ENCODE data around the gene RPS21.

DNA sequence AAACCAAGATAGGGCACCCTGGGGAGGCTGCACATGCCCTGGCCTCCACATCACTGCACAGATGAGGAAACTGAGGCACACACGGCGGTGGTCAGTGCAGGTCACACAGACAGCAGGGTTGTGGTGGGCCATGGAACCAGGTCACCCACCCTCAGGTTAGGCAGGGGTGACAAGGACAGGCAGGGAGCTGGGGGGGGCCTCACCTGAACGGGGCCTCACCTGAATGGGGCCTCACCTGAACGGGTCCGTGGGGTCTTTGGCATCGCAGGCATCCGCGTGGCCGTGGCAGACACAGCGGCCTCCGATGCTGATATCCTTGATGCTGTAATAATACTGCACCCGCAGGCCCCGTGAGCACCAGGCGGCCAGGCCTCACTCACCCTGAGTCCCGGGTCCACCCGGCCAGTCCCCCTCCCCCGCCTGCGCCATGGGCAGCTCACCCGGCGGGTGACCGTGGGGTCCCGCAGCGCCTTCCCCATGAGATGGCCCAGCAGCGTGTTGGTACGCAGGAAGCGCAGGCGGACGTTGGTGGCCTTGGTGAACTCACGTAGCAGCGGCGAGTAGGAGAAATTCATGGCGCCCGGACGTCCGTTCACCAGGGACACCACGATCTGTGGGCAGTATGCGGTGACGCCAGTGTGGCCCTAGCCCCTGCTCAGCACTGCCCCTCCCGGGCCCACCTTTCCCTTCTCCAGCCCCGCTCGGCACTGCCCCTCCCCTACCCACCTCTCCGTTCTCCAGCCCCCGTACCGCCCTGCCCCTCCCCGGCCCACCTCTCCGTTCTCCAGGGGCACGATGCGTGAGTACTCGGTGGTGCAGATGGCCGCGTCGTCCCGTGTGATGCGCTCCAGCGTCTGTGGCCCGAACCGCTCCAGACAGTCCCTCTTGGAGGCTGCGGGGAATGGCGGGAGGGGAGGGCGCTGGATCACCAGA is 35.2 kb upstream of the RPS21 start:
- TF ChIP-seq TAF1 (IDR thresholded peaks at IDR 0.05; ENCODE audit: borderline replicate concordance, low read depth, low read length) (no peak), FOXJ3 (CRISPR knock-in tag; IDR thresholded peaks at IDR 0.05) (no peak), MEF2A (IDR thresholded peaks at IDR 0.05; ENCODE audit: borderline replicate concordance, low read depth) (no peak), POLR2AphosphoS5 (IDR thresholded peaks at IDR 0.05; ENCODE audit: low read depth, low read length) (no peak), RXRA (IDR thresholded peaks at IDR 0.05; ENCODE audit: borderline replicate concordance, low read depth) (no peak), RAD21 (IDR thresholded peaks at IDR 0.05; ENCODE audit: low read length) (no peak), GATA2 (CRISPR knock-in tag; IDR thresholded peaks at IDR 0.05) (no peak), NFIC (IDR thresholded peaks at IDR 0.05; ENCODE audit: borderline replicate concordance) (no peak), MXI1 (IDR thresholded peaks at IDR 0.05; ENCODE audit: low read depth, low read length) (no peak)
- TF ChIP-seq, protein P1, sequence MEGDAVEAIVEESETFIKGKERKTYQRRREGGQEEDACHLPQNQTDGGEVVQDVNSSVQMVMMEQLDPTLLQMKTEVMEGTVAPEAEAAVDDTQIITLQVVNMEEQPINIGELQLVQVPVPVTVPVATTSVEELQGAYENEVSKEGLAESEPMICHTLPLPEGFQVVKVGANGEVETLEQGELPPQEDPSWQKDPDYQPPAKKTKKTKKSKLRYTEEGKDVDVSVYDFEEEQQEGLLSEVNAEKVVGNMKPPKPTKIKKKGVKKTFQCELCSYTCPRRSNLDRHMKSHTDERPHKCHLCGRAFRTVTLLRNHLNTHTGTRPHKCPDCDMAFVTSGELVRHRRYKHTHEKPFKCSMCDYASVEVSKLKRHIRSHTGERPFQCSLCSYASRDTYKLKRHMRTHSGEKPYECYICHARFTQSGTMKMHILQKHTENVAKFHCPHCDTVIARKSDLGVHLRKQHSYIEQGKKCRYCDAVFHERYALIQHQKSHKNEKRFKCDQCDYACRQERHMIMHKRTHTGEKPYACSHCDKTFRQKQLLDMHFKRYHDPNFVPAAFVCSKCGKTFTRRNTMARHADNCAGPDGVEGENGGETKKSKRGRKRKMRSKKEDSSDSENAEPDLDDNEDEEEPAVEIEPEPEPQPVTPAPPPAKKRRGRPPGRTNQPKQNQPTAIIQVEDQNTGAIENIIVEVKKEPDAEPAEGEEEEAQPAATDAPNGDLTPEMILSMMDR (IDR thresholded peaks at IDR 0.05): no peak
- TF ChIP-seq, protein P2, sequence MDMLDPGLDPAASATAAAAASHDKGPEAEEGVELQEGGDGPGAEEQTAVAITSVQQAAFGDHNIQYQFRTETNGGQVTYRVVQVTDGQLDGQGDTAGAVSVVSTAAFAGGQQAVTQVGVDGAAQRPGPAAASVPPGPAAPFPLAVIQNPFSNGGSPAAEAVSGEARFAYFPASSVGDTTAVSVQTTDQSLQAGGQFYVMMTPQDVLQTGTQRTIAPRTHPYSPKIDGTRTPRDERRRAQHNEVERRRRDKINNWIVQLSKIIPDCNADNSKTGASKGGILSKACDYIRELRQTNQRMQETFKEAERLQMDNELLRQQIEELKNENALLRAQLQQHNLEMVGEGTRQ (IDR thresholded peaks at IDR 0.05; ENCODE audit: borderline replicate concordance, low read depth, low read length): no peak
- TF ChIP-seq, protein P3, sequence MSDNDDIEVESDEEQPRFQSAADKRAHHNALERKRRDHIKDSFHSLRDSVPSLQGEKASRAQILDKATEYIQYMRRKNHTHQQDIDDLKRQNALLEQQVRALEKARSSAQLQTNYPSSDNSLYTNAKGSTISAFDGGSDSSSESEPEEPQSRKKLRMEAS (IDR thresholded peaks at IDR 0.05; ENCODE audit: low read depth): no peak
- TF ChIP-seq, protein P4, sequence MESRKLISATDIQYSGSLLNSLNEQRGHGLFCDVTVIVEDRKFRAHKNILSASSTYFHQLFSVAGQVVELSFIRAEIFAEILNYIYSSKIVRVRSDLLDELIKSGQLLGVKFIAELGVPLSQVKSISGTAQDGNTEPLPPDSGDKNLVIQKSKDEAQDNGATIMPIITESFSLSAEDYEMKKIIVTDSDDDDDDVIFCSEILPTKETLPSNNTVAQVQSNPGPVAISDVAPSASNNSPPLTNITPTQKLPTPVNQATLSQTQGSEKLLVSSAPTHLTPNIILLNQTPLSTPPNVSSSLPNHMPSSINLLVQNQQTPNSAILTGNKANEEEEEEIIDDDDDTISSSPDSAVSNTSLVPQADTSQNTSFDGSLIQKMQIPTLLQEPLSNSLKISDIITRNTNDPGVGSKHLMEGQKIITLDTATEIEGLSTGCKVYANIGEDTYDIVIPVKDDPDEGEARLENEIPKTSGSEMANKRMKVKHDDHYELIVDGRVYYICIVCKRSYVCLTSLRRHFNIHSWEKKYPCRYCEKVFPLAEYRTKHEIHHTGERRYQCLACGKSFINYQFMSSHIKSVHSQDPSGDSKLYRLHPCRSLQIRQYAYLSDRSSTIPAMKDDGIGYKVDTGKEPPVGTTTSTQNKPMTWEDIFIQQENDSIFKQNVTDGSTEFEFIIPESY (IDR thresholded peaks at IDR 0.05; ENCODE audit: borderline replicate concordance, low read depth): no peak
